Inferior parietal cortex (tissue), 1 donor: ENCODE results near the gene ZBTB24.

Experiments used
- DNase-seq: peaks from one replicate; pipeline ENCODE4 v3.0.0-alpha.2; 2016; ENCODE audit errors: extremely low spot score

Gene ZBTB24

GRCh38 chr6:109498936-109499335 lies 15.9 kb upstream of the ZBTB24 start:
- DNase-seq, result no peak

GRCh38 chr6:109498052-109498451 lies 15.0 kb upstream of the ZBTB24 start:
- no peak for DNase-seq

- DNase-seq, result no peak
Measured at GRCh38 chr6:109496036-109496772, 13.2 kb upstream of the ZBTB24 start.

- no peak for DNase-seq
Measured at GRCh38 chr6:109493865-109494264, 10.8 kb upstream of the ZBTB24 start.

- DNase-seq, result no peak
Measured at GRCh38 chr6:109491207-109491938, 8.4 kb upstream of the ZBTB24 start.

GRCh38 chr6:109490713-109491112 lies 7.7 kb upstream of the ZBTB24 start:
- DNase-seq, result no peak

- DNase-seq, result no peak
Measured at GRCh38 chr6:109488001-109488400, 5.0 kb upstream of the ZBTB24 start.

- no peak for DNase-seq
Measured at GRCh38 chr6:109486068-109486467, 3.0 kb upstream of the ZBTB24 start.

- DNase-seq, result no peak
Measured at GRCh38 chr6:109485266-109485935, 2.4 kb upstream of the ZBTB24 start.

GRCh38 chr6:109484122-109484521 lies 1.1 kb upstream of the ZBTB24 start:
- DNase-seq, result no peak

GRCh38 chr6:109483735-109484057 lies 677 bp upstream of the ZBTB24 start:
- no peak for DNase-seq

GRCh38 chr6:109480993-109481480 lies 2.0 kb downstream of the ZBTB24 start:
- no peak for DNase-seq

- DNase-seq, result no peak
Measured at GRCh38 chr6:109478841-109479624, 4.0 kb downstream of the ZBTB24 start.

GRCh38 chr6:109478222-109478805 lies 4.7 kb downstream of the ZBTB24 start:
- DNase-seq, result no peak

GRCh38 chr6:109477725-109478124 lies 5.3 kb downstream of the ZBTB24 start:
- no peak for DNase-seq

GRCh38 chr6:109477184-109477583 lies 5.8 kb downstream of the ZBTB24 start:
- no peak for DNase-seq

- no peak for DNase-seq
Measured at GRCh38 chr6:109475625-109476024, 7.4 kb downstream of the ZBTB24 start.

- no peak for DNase-seq
Measured at GRCh38 chr6:109474995-109475394, 8.0 kb downstream of the ZBTB24 start.

- no peak for DNase-seq
Measured at GRCh38 chr6:109473120-109473519, 9.9 kb downstream of the ZBTB24 start.

GRCh38 chr6:109472132-109472995 lies 10.7 kb downstream of the ZBTB24 start:
- DNase-seq, result no peak
